ENCODE measurements around the gene ADGRE1.

Gene ADGRE1

GRCh38 chr19:6963244-6963852, 76.0 kb downstream of the ADGRE1 start:
- no peak for DNase-seq

- no peak for DNase-seq
Measured at GRCh38 chr19:6963937-6964336, 76.6 kb downstream of the ADGRE1 start.

- DNase-seq, result no peak
Measured at GRCh38 chr19:6967967-6968366, 80.6 kb downstream of the ADGRE1 start.

- no peak for DNase-seq
Measured at GRCh38 chr19:6969490-6969889, 82.1 kb downstream of the ADGRE1 start.

GRCh38 chr19:6970021-6970420, 82.6 kb downstream of the ADGRE1 start:
- DNase-seq, result no peak

- DNase-seq, result no peak
Measured at GRCh38 chr19:6970443-6970842, 83.1 kb downstream of the ADGRE1 start.

- DNase-seq, result no peak
Measured at GRCh38 chr19:6971366-6971765, 84.0 kb downstream of the ADGRE1 start.

GRCh38 chr19:6976197-6976596, 88.8 kb downstream of the ADGRE1 start:
- DNase-seq, result no peak

- no peak for DNase-seq
Measured at GRCh38 chr19:6979399-6979798, 92.0 kb downstream of the ADGRE1 start.

GRCh38 chr19:6983448-6983847, 96.1 kb downstream of the ADGRE1 start:
- no peak for DNase-seq

- no peak for DNase-seq
Measured at GRCh38 chr19:6987850-6988249, 100.5 kb downstream of the ADGRE1 start.

GRCh38 chr19:6988257-6988656, 100.9 kb downstream of the ADGRE1 start:
- DNase-seq, result no peak
